Measurements from ENCODE around the gene CALML6. TPM values are rescaled to one million over a fixed set of nuclear protein-coding genes. Genes with fewer than 3 reads are reported as not detected.

The CALML6 gene
- total RNA-seq, 1 experiment from 2014 or later, result 1.9 TPM

DNA sequence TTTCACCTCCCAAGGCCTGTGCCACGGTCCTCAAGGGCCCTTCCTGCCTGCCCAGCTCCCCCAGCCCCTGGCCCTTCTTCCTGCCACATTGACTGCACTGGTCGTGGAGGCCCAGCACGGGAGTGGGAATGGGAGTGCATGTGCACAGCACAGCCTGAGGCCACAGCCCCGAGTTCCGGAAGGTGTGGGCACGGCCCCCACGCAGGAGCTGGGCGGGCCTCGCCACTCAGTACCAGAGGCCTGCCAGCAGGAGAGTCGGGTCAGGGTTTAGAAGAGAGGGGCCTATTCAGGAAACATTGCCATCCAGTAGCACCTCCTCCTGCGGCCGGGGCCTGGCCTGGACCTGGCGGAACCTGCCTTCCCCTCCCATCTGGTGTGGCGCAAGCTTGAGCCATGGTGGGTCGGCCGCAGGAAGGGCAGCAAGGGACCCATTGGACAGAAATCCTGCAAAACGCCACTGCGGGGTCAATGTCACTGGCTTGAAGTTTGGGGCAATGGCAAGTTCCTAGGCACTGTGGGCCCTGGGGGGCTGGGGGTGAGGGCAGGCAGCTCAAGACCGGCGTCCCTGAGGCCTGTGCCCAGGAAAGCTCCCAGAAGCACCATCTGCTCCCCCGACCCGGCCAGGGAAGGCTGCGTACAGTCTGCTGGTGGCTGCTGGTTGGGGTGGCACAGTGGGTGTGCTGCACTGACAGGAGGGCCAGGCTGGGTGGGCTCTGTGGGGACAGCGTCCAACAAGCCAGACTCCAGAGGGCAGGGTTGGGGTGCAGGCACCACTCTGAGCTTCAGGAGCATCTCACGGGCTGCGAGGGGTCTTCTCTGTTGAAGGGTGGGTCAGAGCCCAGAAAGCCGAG lies 5.8 kb downstream of the CALML6 start:
- H3K4me1 Mint-ChIP-seq, result peaks cover 7% of the 10 kb centered on the region; the same call in 1 of the 2 replicates
- ATAC-seq (no peak), DNase-seq (ENCODE audit: low spot score) (no peak)
- H3K27ac Mint-ChIP-seq, result no peak overlapping the region
- no peaks in the 10 kb centered on the region for H3K36me3 Mint-ChIP-seq
- H3K27me3 Mint-ChIP-seq (ENCODE audit: low read depth), result no peaks in the 10 kb centered on the region
- no peak overlapping the region for H3K4me3 Mint-ChIP-seq
- ChIA-PET CTCF (interaction anchor here (0.7 to 2.6 kb wide), 3 partner anchors 12 to 255 kb away, joined by 3 to 19 read pairs (median 6); no protein-coding TSS in a partner anchor), POLR2A (interaction anchor here (1.0 kb wide), 1 partner anchor 128 kb away, joined by 7 read pairs; no protein-coding TSS in a partner anchor)
- peak; percentile 20; the same call in 1 of the 2 replicates for TF ChIP-seq GABPB1 (CRISPR knock-in tag; IDR thresholded peaks at IDR 0.05)
- no peak for TF ChIP-seq RORB (CRISPR knock-in tag; IDR thresholded peaks at IDR 0.05)
- peaks cover under 1% of the 10 kb centered on the region for H3K9me3 Mint-ChIP-seq

GRCh38 chr1:1921459-1921862 lies 6.4 kb downstream of the CALML6 start:
- no peak for TF ChIP-seq GABPB1 (CRISPR knock-in tag; IDR thresholded peaks at IDR 0.05)
- no peak for TF ChIP-seq RELA (CRISPR knock-in tag; IDR thresholded peaks at IDR 0.05; ENCODE audit: borderline replicate concordance)
- no peaks in the 10 kb centered on the region for H3K36me3 Mint-ChIP-seq
- ChIA-PET CTCF (interaction anchor here (1.8 to 2.6 kb wide), 2 partner anchors 13 to 23 kb away, joined by 6 to 19 read pairs; no protein-coding TSS in a partner anchor), POLR2A (interaction anchor here (1.0 kb wide), 1 partner anchor 127 kb away, joined by 7 read pairs; no protein-coding TSS in a partner anchor)
- ATAC-seq (no peak), DNase-seq (ENCODE audit: low spot score) (no peak)
- no peak overlapping the region for H3K27ac Mint-ChIP-seq
- peaks cover 4% of the 10 kb centered on the region for H3K9me3 Mint-ChIP-seq
- no peaks in the 10 kb centered on the region for H3K27me3 Mint-ChIP-seq (ENCODE audit: low read depth)
- peaks cover 7% of the 10 kb centered on the region; the same call in 1 of the 2 replicates for H3K4me1 Mint-ChIP-seq
- no peak overlapping the region for H3K4me3 Mint-ChIP-seq

DNA sequence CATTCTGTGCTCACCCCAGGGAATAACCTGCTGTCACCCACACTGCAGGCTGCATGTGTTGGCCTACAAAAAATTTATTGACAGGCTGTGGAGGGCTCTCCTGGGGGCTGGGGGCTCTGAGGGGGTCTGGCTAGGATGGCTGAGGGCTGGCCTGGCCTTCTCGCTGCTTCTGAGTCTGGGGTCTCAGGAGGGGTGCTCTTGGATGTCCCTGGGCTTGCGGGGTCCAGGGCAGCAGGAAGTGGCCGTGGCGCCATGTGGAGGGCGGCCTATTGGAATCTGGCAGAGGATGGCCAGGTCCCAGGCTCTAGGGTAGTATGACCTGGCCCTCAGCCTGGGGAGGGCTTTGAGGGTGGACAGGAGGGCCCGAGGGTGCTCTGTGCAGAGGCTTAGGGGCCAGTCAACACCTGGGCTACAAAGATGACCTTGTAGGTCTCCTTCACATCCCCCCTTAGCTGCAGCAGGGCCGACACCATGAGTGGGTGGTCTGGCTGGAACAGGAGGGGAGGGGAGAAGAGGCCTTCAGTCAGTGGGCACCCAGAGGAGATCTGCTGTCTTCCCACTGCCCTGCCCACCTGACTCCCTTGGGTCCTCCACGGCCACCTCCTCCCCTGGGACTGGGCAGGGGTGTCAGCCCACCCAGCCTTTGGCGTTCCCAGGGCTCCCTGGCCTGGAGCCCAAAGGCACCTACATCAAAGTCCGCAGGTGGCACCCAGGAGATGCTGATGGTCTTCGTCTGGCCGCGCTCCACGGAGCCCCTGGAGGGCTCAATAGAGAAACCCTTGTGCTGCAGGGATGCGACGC lies 7.0 kb downstream of the CALML6 start:
- Mint-ChIP-seq H3K36me3 (no peaks in the 10 kb centered on the region), H3K4me3 (no peak overlapping the region), H3K9me3 (peaks cover 4% of the 10 kb centered on the region), H3K4me1 (peaks cover 7% of the 10 kb centered on the region; the same call in 1 of the 2 replicates), H3K27ac (no peak overlapping the region), H3K27me3 (ENCODE audit: low read depth) (no peaks in the 10 kb centered on the region)
- no peak for ATAC-seq
- POLR2A ChIA-PET, result no interaction called here
- no peak for DNase-seq (ENCODE audit: low spot score)
- CTCF ChIA-PET, result interaction anchor here (1.8 to 3.4 kb wide), 3 partner anchors 22 to 218 kb away, joined by 6 to 23 read pairs (median 7); no protein-coding TSS in a partner anchor
- TF ChIP-seq ZNF423 (CRISPR knock-in tag; IDR thresholded peaks at IDR 0.05) (no peak), ZNF138 (CRISPR knock-in tag; conservative IDR thresholded peaks at IDR 0.05) (no peak), SOX15 (CRISPR knock-in tag; IDR thresholded peaks at IDR 0.05) (no peak), RELA (CRISPR knock-in tag; IDR thresholded peaks at IDR 0.05; ENCODE audit: borderline replicate concordance) (no peak), MXD4 (CRISPR knock-in tag; IDR thresholded peaks at IDR 0.05; ENCODE audit: borderline replicate concordance) (no peak), MAX (CRISPR knock-in tag; IDR thresholded peaks at IDR 0.05) (no peak), OVOL2 (CRISPR knock-in tag; IDR thresholded peaks at IDR 0.05; ENCODE audit: borderline replicate concordance) (no peak), CREB1 (CRISPR knock-in tag; IDR thresholded peaks at IDR 0.05) (no peak), E2F4 (CRISPR knock-in tag; IDR thresholded peaks at IDR 0.05; ENCODE audit: borderline replicate concordance, low read depth) (no peak), CBFB (CRISPR knock-in tag; IDR thresholded peaks at IDR 0.05; ENCODE audit: low read depth) (no peak), ZNF281 (CRISPR knock-in tag; IDR thresholded peaks at IDR 0.05) (no peak), E2F1 (CRISPR knock-in tag; IDR thresholded peaks at IDR 0.05) (no peak)
- TF ChIP-seq, protein P1, sequence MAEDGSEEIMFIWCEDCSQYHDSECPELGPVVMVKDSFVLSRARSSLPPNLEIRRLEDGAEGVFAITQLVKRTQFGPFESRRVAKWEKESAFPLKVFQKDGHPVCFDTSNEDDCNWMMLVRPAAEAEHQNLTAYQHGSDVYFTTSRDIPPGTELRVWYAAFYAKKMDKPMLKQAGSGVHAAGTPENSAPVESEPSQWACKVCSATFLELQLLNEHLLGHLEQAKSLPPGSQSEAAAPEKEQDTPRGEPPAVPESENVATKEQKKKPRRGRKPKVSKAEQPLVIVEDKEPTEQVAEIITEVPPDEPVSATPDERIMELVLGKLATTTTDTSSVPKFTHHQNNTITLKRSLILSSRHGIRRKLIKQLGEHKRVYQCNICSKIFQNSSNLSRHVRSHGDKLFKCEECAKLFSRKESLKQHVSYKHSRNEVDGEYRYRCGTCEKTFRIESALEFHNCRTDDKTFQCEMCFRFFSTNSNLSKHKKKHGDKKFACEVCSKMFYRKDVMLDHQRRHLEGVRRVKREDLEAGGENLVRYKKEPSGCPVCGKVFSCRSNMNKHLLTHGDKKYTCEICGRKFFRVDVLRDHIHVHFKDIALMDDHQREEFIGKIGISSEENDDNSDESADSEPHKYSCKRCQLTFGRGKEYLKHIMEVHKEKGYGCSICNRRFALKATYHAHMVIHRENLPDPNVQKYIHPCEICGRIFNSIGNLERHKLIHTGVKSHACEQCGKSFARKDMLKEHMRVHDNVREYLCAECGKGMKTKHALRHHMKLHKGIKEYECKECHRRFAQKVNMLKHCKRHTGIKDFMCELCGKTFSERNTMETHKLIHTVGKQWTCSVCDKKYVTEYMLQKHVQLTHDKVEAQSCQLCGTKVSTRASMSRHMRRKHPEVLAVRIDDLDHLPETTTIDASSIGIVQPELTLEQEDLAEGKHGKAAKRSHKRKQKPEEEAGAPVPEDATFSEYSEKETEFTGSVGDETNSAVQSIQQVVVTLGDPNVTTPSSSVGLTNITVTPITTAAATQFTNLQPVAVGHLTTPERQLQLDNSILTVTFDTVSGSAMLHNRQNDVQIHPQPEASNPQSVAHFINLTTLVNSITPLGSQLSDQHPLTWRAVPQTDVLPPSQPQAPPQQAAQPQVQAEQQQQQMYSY (CRISPR knock-in tag; IDR thresholded peaks at IDR 0.05), result no peak
- TF ChIP-seq, protein P2, sequence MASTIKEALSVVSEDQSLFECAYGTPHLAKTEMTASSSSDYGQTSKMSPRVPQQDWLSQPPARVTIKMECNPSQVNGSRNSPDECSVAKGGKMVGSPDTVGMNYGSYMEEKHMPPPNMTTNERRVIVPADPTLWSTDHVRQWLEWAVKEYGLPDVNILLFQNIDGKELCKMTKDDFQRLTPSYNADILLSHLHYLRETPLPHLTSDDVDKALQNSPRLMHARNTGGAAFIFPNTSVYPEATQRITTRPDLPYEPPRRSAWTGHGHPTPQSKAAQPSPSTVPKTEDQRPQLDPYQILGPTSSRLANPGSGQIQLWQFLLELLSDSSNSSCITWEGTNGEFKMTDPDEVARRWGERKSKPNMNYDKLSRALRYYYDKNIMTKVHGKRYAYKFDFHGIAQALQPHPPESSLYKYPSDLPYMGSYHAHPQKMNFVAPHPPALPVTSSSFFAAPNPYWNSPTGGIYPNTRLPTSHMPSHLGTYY (CRISPR knock-in tag; IDR thresholded peaks at IDR 0.05), result no peak
